ENCODE data around the gene SLIT3.

SLIT3 gene

DNA sequence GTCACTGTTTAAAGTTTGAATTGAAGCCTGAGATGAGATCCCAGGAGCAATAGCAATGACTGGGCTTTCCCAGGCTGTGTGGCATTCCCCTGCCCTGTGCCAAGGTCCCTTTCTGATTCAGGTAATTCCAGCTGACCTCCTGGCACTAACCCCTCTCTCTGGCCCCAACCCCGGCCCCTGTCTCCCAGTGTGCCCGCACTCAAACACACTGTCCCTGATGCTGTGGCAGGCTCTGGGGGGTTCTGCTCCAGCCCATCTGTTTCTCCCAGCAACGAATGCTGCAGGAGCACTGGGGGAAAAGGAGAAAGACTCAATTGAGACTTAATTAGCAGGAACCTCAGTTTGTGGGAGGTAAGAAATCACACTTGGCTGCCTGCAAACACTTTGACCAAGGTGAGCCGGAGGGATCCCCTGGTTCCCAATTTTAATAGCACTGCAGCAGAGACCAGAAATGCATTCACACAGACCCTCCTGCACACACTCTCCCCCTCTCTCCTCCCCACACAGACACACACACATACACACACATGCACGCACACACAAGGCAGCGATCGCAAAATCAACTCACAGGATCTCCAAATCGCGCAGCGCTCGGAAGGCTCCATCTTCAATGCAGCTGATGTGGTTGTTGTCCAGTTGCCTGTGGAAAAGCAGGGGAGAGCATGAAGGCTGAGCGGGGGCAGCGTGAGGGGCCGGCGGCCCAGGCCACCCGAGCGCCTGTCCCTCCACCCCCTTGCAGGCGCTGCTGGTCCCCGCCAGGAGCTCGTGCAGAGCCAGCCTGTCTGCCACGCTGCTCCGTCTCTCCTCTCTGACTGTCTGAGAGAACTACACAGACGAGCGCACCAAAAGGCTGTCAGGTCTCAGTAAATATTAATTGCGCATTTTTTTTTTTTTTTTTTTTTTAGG is 456.7 kb downstream of the SLIT3 start:
- TF ChIP-seq, protein P1, sequence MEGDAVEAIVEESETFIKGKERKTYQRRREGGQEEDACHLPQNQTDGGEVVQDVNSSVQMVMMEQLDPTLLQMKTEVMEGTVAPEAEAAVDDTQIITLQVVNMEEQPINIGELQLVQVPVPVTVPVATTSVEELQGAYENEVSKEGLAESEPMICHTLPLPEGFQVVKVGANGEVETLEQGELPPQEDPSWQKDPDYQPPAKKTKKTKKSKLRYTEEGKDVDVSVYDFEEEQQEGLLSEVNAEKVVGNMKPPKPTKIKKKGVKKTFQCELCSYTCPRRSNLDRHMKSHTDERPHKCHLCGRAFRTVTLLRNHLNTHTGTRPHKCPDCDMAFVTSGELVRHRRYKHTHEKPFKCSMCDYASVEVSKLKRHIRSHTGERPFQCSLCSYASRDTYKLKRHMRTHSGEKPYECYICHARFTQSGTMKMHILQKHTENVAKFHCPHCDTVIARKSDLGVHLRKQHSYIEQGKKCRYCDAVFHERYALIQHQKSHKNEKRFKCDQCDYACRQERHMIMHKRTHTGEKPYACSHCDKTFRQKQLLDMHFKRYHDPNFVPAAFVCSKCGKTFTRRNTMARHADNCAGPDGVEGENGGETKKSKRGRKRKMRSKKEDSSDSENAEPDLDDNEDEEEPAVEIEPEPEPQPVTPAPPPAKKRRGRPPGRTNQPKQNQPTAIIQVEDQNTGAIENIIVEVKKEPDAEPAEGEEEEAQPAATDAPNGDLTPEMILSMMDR (conservative IDR thresholded peaks at IDR 0.05; ENCODE audit: control insufficient read depth, insufficient read depth, low read depth, low read length): no peak
- H3K4me3 ChIP-seq (ENCODE audit: control insufficient read depth, low read depth, low read length): no peak overlapping the region
- no peak for DNase-seq (ENCODE audit: low read depth)

DNA sequence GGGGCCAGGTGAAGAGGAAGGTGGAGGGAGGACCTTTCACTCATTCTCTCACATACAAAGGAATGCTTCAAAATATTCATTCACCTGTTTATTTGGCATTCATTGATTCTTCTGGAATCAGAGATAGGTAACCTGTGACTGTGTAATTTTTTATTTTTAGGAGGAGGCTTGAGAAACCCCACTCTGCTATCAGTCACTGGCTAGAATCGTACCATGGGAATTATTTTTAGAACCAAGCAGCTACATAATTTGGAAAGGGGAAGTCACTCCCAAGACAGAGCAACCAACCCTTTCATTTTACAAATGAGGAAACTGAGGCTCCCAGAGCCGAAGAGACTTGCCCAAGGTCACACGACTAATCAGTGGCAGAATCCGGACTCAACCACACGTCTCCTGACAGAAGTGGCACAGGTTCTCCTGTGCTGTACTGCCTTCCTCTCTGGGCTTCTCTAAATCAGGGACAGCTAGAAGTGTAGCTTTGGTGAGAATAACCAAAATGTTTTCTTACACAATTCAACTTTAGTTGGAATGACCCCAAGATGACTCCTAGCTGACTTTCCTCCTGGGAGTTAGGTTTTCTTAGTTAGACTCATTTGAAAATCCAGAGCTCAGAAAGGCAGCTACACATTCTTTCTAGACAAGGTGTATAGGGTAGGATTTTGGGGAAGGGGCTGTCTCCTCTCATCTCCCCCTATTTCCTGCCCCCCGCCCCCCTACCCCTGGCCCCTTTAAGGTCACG is 457.5 kb downstream of the SLIT3 start:
- peak; percentile 68 for DNase-seq (ENCODE audit: low read depth)
- H3K4me3 ChIP-seq (ENCODE audit: control insufficient read depth, low read depth, low read length): no peak overlapping the region
- TF ChIP-seq, protein P1 (conservative IDR thresholded peaks at IDR 0.05; ENCODE audit: control insufficient read depth, insufficient read depth, low read depth, low read length): no peak

DNA sequence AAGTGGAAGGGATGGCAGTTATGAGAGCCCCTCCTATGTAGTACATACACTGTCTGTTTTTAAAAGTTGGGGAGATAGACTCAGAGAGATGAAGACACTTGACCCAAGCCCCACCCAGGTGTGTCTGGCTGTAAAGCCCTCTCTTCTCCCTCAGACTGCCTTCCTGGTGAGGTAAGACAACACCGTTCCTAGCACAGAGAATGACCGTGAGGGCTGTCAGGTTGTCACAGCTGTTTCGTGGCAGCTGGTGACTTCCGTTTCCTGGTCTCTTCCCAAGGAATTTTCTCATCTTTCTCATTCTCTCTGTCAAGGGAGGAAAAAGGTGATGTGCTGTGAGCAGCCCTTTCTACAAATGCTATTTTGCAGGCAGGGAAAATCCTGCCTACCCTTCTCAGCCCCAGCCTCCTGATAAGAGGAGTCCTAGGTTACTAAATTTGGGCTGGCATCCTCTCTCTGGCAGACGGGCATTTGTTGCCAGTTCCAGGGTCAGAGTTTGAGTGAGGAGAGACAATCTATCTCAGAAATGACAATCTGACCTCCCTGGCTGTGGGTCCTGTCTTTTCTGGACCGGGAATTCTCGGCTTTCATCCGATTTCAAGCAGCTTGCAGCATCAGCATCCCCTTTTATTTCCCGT is 458.3 kb downstream of the SLIT3 start:
- no peak for DNase-seq (ENCODE audit: low read depth)
- TF ChIP-seq, protein P1 (conservative IDR thresholded peaks at IDR 0.05; ENCODE audit: control insufficient read depth, insufficient read depth, low read depth, low read length): no peak
- no peak overlapping the region for H3K4me3 ChIP-seq (ENCODE audit: control insufficient read depth, low read depth, low read length)

DNA sequence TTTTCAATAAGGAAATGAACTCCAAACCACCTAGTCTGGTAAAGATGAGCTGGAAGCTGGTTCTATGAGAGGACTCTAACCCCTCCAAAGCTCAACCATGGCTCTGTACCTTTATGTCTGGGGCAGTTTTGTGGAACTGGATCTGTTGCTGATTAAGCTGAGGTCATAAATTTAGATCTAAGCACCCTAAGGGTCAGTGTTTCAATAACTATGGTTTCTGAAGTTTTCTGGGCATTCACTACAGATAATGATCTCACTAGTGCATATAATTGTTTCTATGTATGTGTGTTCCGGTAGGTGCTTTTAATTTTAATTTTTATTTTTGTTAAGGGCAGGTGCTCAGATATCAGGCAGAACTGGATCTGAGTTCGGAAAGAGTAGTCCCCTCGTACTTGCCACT is 463.1 kb downstream of the SLIT3 start:
- DNase-seq (ENCODE audit: low read depth): no peak
- no peak overlapping the region for H3K4me3 ChIP-seq (ENCODE audit: control insufficient read depth, low read depth, low read length)

DNA sequence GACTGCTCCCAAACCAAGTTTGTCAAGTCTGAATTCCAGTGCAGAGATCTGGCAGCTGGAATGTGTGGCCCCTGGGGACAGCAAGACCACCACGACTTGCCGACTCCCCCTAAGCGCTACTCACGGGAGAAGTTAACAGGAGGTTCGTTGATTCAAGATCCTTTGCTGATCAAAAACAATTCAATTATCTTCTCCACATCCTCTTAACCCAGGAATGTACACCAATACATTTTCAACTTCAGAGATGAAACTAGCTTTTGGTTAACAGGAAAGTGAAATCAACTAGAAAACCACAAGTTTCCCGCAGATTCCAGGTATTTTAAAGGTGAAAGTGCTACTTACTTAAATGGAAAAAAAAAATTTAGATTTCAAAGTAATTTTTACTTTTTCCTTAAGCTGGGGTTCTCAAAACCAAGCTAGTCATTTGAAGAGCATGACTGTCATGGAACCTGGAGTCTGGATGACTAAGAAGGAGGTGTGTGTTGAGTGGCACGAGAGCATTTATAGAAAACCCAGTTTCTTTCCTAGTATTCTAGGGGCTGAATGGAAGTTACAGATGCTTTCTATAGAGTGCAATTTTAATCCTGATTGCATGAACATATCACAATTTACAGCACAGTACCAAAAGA is 464.2 kb downstream of the SLIT3 start:
- DNase-seq (ENCODE audit: low read depth): no peak

More for the DNA sequence above, 463.1 kb downstream of the SLIT3 start:
- TF ChIP-seq, protein P1 (conservative IDR thresholded peaks at IDR 0.05; ENCODE audit: control insufficient read depth, insufficient read depth, low read depth, low read length): no peak

More for the DNA sequence above, 464.2 kb downstream of the SLIT3 start:
- TF ChIP-seq, protein P1 (conservative IDR thresholded peaks at IDR 0.05; ENCODE audit: control insufficient read depth, insufficient read depth, low read depth, low read length): no peak
- no peak overlapping the region for H3K4me3 ChIP-seq (ENCODE audit: control insufficient read depth, low read depth, low read length)
